Prostate gland (tissue), 2 donors: ENCODE measurements around the gene PRKG1.

Source experiments
- CTCF ChIP-seq, 4 experiments: fragments of 200-600 bp in 2 of 4; fragments of 450-650 bp in 2 of 4; sonication (generic) in 2 of 4; IDR thresholded peaks; 1 replicate in 3 of 4; 2 replicates in 1 of 4; pipeline ENCODE4 v1.5.1; 2016 to 2019; ENCODE audit warnings: antibody characterized with exemption in 4 of 4, mild to moderate bottlenecking in 2 of 4, moderate library complexity in 2 of 4
- POLR2A ChIP-seq: fragments of 450-650 bp; IDR thresholded peaks from one replicate; pipeline ENCODE4 v1.6.1; 2016; ENCODE audit warnings: antibody characterized with exemption, mild to moderate bottlenecking
- POLR2AphosphoS5 ChIP-seq: sonication (generic); formaldehyde crosslinking; IDR thresholded peaks from one replicate; pipeline ENCODE4 v1.6.1; 2017; ENCODE audit warnings: antibody characterized with exemption

- no peak for TF ChIP-seq POLR2AphosphoS5
- TF ChIP-seq POLR2A: no peak
- TF ChIP-seq CTCF (IDR thresholded peaks at IDR 0.05): no peak
Measured at GRCh38 chr10:51669041-51669440, 594.8 kb downstream of the PRKG1 start.
